Measurements from ENCODE around the gene DLX4.
A peak's percentile ranks its signal among the peaks of the same experiment; 100 is the strongest.

Gene DLX4

DNA sequence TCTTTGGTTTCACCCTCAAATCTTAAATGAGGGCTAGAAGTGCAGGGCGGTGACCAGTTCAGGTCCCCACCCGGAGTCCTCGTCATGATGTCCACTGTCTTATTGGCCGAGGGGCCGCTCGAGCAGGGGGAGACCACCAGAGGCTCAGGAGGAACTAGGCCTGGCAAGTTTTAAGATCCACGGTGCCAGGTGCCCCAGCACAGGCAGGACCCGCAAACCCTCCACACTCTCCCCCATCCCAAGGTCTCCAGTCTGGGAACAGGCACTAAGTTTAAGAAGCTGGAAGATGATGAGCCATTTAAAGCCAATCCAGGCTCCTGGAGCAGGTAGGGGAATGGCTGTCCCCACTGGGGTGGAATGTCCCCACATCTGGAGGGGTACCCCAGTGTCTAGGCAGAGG lies 21.9 kb downstream of the DLX4 start:
- Histone ChIP-seq H3K36me3 (ENCODE audit: control insufficient read depth, insufficient read depth, low read length) (no peaks in the 10 kb centered on the region), H3K4me1 (ENCODE audit: control insufficient read depth, low read depth, low read length) (peaks cover 3% of the 10 kb centered on the region), H2BK5ac (ENCODE audit: low read length) (no peak overlapping the region), H3K27me3 (ENCODE audit: insufficient read depth, low read length, poor library complexity) (peaks cover 54% of the 10 kb centered on the region), H3K4me3 (ENCODE audit: low read length) (no peak overlapping the region), H3K79me2 (ENCODE audit: control insufficient read depth, insufficient read depth, low read length) (no peaks in the 10 kb centered on the region), H3K4ac (ENCODE audit: low read depth, low read length) (no peak overlapping the region), H4K8ac (ENCODE audit: low read depth, low read length) (no peak overlapping the region), H3K27ac (ENCODE audit: low read depth, low read length) (no peak overlapping the region), H3K4me2 (ENCODE audit: low read length) (no peak overlapping the region), H3K56ac (ENCODE audit: low read length) (no peak overlapping the region), H3K18ac (ENCODE audit: low read length) (no peak overlapping the region), H2BK120ac (ENCODE audit: low read depth, low read length) (no peak overlapping the region), H3K79me1 (ENCODE audit: low read length) (no peaks in the 10 kb centered on the region), H3K9ac (ENCODE audit: low read length) (no peak overlapping the region), H2BK15ac (replicated peaks; ENCODE audit: low read depth) (no peak overlapping the region), H4K5ac (ENCODE audit: low read length) (no peak overlapping the region), H3K23ac (ENCODE audit: low read length) (no peak overlapping the region), H2AK5ac (ENCODE audit: low read length) (no peak overlapping the region)
- WGBS (ENCODE audit: extremely low coverage, insufficient coverage, low lambda C conversion rate), result no CpG with 5 or more reads among the region's 8 CpGs
- DNase-seq, result no peak

DNA sequence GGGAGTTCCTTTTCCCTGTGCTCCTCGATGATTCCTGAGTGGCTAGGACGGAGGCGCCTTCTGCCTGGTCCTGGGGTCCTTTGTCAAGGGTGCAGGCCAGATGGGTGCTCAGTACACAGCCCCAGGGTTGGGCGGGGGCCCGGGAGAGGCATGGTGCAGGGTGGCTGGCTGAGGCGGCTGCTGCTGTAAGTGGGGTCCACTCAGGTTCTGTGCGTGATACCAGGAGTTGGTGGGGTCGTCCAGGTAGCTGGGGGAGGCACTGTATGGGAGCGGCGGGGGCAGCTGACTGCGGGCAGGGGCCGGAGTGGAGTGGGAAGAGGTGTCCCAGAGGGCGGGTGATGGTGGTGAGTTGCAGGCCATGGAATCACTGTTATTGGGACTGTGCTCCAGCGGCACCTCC lies 22.4 kb downstream of the DLX4 start:
- Histone ChIP-seq H2BK120ac (ENCODE audit: low read depth, low read length) (no peak overlapping the region), H3K27ac (ENCODE audit: low read depth, low read length) (no peak overlapping the region), H3K18ac (ENCODE audit: low read length) (no peak overlapping the region), H3K36me3 (ENCODE audit: control insufficient read depth, insufficient read depth, low read length) (no peaks in the 10 kb centered on the region), H3K27me3 (ENCODE audit: insufficient read depth, low read length, poor library complexity) (peaks cover 54% of the 10 kb centered on the region), H3K4me1 (ENCODE audit: control insufficient read depth, low read depth, low read length) (peaks cover 3% of the 10 kb centered on the region), H3K4me3 (ENCODE audit: low read length) (no peak overlapping the region), H3K56ac (ENCODE audit: low read length) (no peak overlapping the region), H3K79me1 (ENCODE audit: low read length) (no peaks in the 10 kb centered on the region), H2BK15ac (replicated peaks; ENCODE audit: low read depth) (no peak overlapping the region), H4K5ac (ENCODE audit: low read length) (no peak overlapping the region), H4K8ac (ENCODE audit: low read depth, low read length) (no peak overlapping the region), H2AK5ac (ENCODE audit: low read length) (no peak overlapping the region), H3K23ac (ENCODE audit: low read length) (no peak overlapping the region), H3K4me2 (ENCODE audit: low read length) (no peak overlapping the region), H3K9ac (ENCODE audit: low read length) (no peak overlapping the region), H2BK5ac (ENCODE audit: low read length) (no peak overlapping the region), H3K4ac (ENCODE audit: low read depth, low read length) (no peak overlapping the region), H3K79me2 (ENCODE audit: control insufficient read depth, insufficient read depth, low read length) (no peaks in the 10 kb centered on the region)
- no CpG with 5 or more reads among the region's 14 CpGs for WGBS (ENCODE audit: extremely low coverage, insufficient coverage, low lambda C conversion rate)
- no peak for DNase-seq

DNA sequence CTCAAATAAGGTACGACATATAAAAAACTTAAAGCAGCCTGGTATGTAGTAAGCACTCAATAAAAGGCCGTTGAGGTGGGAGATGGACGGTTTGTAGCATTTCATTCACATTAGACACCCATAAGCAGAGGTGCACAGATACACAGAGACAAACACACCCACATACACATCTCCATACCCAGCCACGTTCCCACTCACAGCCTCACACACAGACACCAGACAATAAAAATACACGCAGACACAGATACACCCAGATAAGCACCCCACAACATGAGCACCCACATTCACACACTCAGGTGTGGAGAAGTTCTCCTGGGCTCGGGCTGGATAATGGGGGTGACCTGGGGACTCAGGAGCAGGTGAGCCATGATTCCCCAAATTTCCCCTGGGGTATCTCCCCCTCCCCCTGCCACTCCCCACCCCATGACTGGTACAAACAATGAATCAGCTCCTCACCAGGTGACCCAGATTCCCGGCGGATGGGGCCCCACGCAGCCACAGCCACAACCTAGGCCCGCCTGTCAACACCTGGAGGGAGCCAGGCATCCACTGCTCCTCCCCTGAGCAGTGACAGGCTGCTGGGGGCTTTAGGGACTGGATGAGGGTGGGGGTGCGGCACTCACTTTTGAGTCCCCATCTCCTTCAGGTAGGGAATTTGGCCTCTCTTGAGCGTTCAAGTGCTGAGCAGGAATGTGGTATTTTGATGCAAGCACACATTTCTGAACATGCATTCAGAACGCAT lies 23.4 kb downstream of the DLX4 start:
- Histone ChIP-seq H3K56ac (ENCODE audit: low read length) (no peak overlapping the region), H2BK120ac (ENCODE audit: low read depth, low read length) (no peak overlapping the region), H4K5ac (ENCODE audit: low read length) (no peak overlapping the region), H2AK5ac (ENCODE audit: low read length) (no peak overlapping the region), H3K9ac (ENCODE audit: low read length) (no peak overlapping the region), H2BK15ac (replicated peaks; ENCODE audit: low read depth) (no peak overlapping the region), H2BK5ac (ENCODE audit: low read length) (no peak overlapping the region), H3K4ac (ENCODE audit: low read depth, low read length) (no peak overlapping the region), H3K27ac (ENCODE audit: low read depth, low read length) (no peak overlapping the region), H3K18ac (ENCODE audit: low read length) (no peak overlapping the region), H3K4me1 (ENCODE audit: control insufficient read depth, low read depth, low read length) (peaks cover 3% of the 10 kb centered on the region), H3K23ac (ENCODE audit: low read length) (no peak overlapping the region), H4K8ac (ENCODE audit: low read depth, low read length) (no peak overlapping the region), H3K4me3 (ENCODE audit: low read length) (no peak overlapping the region), H3K27me3 (ENCODE audit: insufficient read depth, low read length, poor library complexity) (peaks cover 54% of the 10 kb centered on the region), H3K4me2 (ENCODE audit: low read length) (no peak overlapping the region), H3K79me1 (ENCODE audit: low read length) (no peaks in the 10 kb centered on the region), H3K79me2 (ENCODE audit: control insufficient read depth, insufficient read depth, low read length) (no peaks in the 10 kb centered on the region), H3K36me3 (ENCODE audit: control insufficient read depth, insufficient read depth, low read length) (no peaks in the 10 kb centered on the region)
- no CpG with 5 or more reads among the region's 13 CpGs for WGBS (ENCODE audit: extremely low coverage, insufficient coverage, low lambda C conversion rate)
- DNase-seq, result no peak

GRCh38 chr17:49992933-49993422 lies 24.0 kb downstream of the DLX4 start:
- no peaks in the 10 kb centered on the region for H3K36me3 ChIP-seq (ENCODE audit: control insufficient read depth, insufficient read depth, low read length)

GRCh38 chr17:49993423-49994060 lies 24.6 kb downstream of the DLX4 start:
- Histone ChIP-seq H3K27ac (ENCODE audit: low read depth, low read length) (no peak overlapping the region), H2BK5ac (ENCODE audit: low read length) (no peak overlapping the region), H3K79me1 (ENCODE audit: low read length) (no peaks in the 10 kb centered on the region), H3K27me3 (ENCODE audit: insufficient read depth, low read length, poor library complexity) (peaks cover 48% of the 10 kb centered on the region), H4K5ac (ENCODE audit: low read length) (no peak overlapping the region), H3K56ac (ENCODE audit: low read length) (peak overlapping the region; percentile 67), H3K4me1 (ENCODE audit: control insufficient read depth, low read depth, low read length) (peaks cover 3% of the 10 kb centered on the region), H3K18ac (ENCODE audit: low read length) (no peak overlapping the region), H3K36me3 (ENCODE audit: control insufficient read depth, insufficient read depth, low read length) (no peaks in the 10 kb centered on the region), H3K23ac (ENCODE audit: low read length) (no peak overlapping the region), H3K79me2 (ENCODE audit: control insufficient read depth, insufficient read depth, low read length) (no peaks in the 10 kb centered on the region), H2AK5ac (ENCODE audit: low read length) (no peak overlapping the region), H3K4me3 (ENCODE audit: low read length) (no peak overlapping the region), H3K4me2 (ENCODE audit: low read length) (peak overlapping the region; percentile 61), H3K4ac (ENCODE audit: low read depth, low read length) (no peak overlapping the region), H2BK120ac (ENCODE audit: low read depth, low read length) (no peak overlapping the region), H4K8ac (ENCODE audit: low read depth, low read length) (no peak overlapping the region), H3K9ac (ENCODE audit: low read length) (peak overlapping the region; percentile 47), H2BK15ac (replicated peaks; ENCODE audit: low read depth) (no peak overlapping the region)
- WGBS (ENCODE audit: extremely low coverage, insufficient coverage, low lambda C conversion rate), result no CpG with 5 or more reads among the region's 77 CpGs
- DNase-seq, result peak; percentile 71

More at GRCh38 chr17:49992933-49993422, 24.0 kb downstream of the DLX4 start:
- peaks cover 51% of the 10 kb centered on the region for H3K27me3 ChIP-seq (ENCODE audit: insufficient read depth, low read length, poor library complexity)
- H3K4me1 ChIP-seq (ENCODE audit: control insufficient read depth, low read depth, low read length), result peaks cover 3% of the 10 kb centered on the region
- H3K4me2 ChIP-seq (ENCODE audit: low read length), result peak overlapping the region; percentile 61
- H4K8ac ChIP-seq (ENCODE audit: low read depth, low read length), result no peak overlapping the region
- H3K79me2 ChIP-seq (ENCODE audit: control insufficient read depth, insufficient read depth, low read length), result no peaks in the 10 kb centered on the region
- no peak overlapping the region for H2AK5ac ChIP-seq (ENCODE audit: low read length)
- no peak overlapping the region for H3K27ac ChIP-seq (ENCODE audit: low read depth, low read length)
- H3K9ac ChIP-seq (ENCODE audit: low read length), result peak overlapping the region; percentile 47
- no peak overlapping the region for H3K18ac ChIP-seq (ENCODE audit: low read length)
- no peak overlapping the region for H4K5ac ChIP-seq (ENCODE audit: low read length)
- H2BK5ac ChIP-seq (ENCODE audit: low read length), result no peak overlapping the region
- no peak overlapping the region for H2BK15ac ChIP-seq (replicated peaks; ENCODE audit: low read depth)
- no peak overlapping the region for H3K4ac ChIP-seq (ENCODE audit: low read depth, low read length)
- no peak overlapping the region for H3K4me3 ChIP-seq (ENCODE audit: low read length)
- WGBS (ENCODE audit: extremely low coverage, insufficient coverage, low lambda C conversion rate), result no CpG with 5 or more reads among the region's 23 CpGs
- no peaks in the 10 kb centered on the region for H3K79me1 ChIP-seq (ENCODE audit: low read length)
- peak overlapping the region; percentile 67 for H3K56ac ChIP-seq (ENCODE audit: low read length)
- no peak overlapping the region for H3K23ac ChIP-seq (ENCODE audit: low read length)
- no peak overlapping the region for H2BK120ac ChIP-seq (ENCODE audit: low read depth, low read length)
- DNase-seq, result no peak

Measured in mesendoderm (in vitro differentiated cells).